ENCODE results near the gene SLC31A2.

- TF ChIP-seq CTCF (IDR thresholded peaks at IDR 0.05) (no peak), POLR2AphosphoS5 (IDR thresholded peaks at IDR 0.05) (no peak), POLR2A (IDR thresholded peaks at IDR 0.05) (no peak)
Observed at GRCh38 chr9:113183956-113184488, 33.2 kb downstream of the SLC31A2 start.

Measured in prostate gland (tissue), 2 donors.